SJSA1 (cell line): ENCODE measurements around the gene TNFAIP8L3. TPM values are rescaled to one million over a fixed set of nuclear protein-coding genes. Genes with fewer than 3 reads are reported as not detected.

Experiments used
- DNase-seq, 2 experiments: peaks; one replicate each; pipeline ENCODE4 v3.0.0-alpha.2; 2015 to 2020; ENCODE audit warnings: low spot score in 2 of 2, low read depth in 1 of 2
- H3K27ac ChIP-seq: fragments of 250-450 bp; sonication (Bioruptor Pico); 2 replicates; pipeline ENCODE4 v1.5.1; 2020; ENCODE audit warnings: mild to moderate bottlenecking, moderate library complexity
- H3K27me3 ChIP-seq: fragments of 250-450 bp; sonication (Bioruptor Pico); replicated peaks from 2 replicates; pipeline ENCODE4 v1.5.1; 2020; ENCODE audit warnings: mild to moderate bottlenecking, moderate library complexity
- H3K36me3 ChIP-seq: fragments of 250-450 bp; sonication (Bioruptor Pico); 2 replicates; pipeline ENCODE4 v1.5.1; 2020; ENCODE audit warnings: mild to moderate bottlenecking
- H3K4me1 ChIP-seq: fragments of 250-450 bp; sonication (Bioruptor Pico); replicated peaks from 2 replicates; pipeline ENCODE4 v1.6.1; 2021; ENCODE audit warnings: mild to moderate bottlenecking
- H3K4me3 ChIP-seq: fragments of 250-450 bp; sonication (Bioruptor Pico); 2 replicates; pipeline ENCODE4 v1.5.1; 2020; ENCODE audit warnings: mild to moderate bottlenecking
- H3K9me3 ChIP-seq: fragments of 250-450 bp; sonication (Bioruptor Pico); replicated peaks from 2 replicates; pipeline ENCODE4 v1.5.1; 2020; ENCODE audit warnings: mild to moderate bottlenecking
- total RNA-seq: library from RNA; depleted of rRNA; stranded (reverse); fragments of >200 nt; shearing (Covaris generic); gene quantifications from 2 replicates; pipeline ENCODE4 v1.2.3, GENCODE V29; 2014

TNFAIP8L3 gene
- total RNA-seq, 1 experiment from 2014 or later: not detected

DNA sequence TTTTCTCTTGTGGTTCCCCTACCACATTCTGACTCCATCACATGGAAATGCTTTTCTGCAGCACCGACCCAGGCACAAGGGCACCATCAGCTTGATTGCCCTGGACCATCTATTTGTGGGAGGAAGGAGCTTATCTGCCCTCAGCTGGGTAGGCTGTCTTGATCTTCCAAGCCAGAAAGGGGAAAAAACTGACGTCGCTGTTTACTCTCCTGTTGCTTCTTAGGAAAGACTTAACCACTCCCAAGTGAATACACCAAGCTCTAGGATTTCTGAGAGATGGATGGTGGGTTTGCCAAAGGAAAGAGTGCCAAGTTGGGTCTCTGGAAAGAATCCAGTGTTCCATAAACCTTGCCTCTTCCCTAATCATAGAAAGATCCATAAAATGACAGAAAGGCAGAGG is 4.0 kb downstream of the TNFAIP8L3 start:
- no peak for DNase-seq
- Histone ChIP-seq H3K4me1 (peaks cover 6% of the 10 kb centered on the region), H3K36me3 (no peaks in the 10 kb centered on the region), H3K27me3 (peaks cover 44% of the 10 kb centered on the region), H3K9me3 (no peaks in the 10 kb centered on the region), H3K4me3 (no peak overlapping the region), H3K27ac (no peak overlapping the region)

GRCh38 chr15:51089699-51090453 is 4.8 kb downstream of the TNFAIP8L3 start:
- Histone ChIP-seq H3K4me1 (peaks cover 6% of the 10 kb centered on the region), H3K27ac (no peak overlapping the region)

DNA sequence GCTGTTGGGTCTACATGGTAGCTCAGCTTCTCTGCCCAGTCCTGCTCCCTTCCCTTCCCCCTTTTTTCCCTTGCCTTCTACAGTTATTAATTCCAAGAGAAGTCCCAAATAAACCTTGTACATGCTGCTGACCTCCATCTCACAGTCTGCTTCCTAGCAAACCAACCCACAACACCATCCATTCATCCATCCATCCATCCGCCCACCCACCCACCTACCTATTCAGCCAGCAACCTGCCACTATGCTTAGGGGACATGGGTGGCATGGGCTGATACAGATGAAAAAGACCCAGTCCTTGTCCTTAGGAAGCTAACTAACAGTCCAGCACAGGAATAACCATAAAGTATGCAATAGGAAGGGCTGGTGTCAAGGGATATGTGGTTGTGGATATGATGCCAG is 5.7 kb downstream of the TNFAIP8L3 start:
- Histone ChIP-seq H3K27ac (no peak overlapping the region), H3K27me3 (peaks cover 34% of the 10 kb centered on the region), H3K9me3 (no peaks in the 10 kb centered on the region), H3K36me3 (no peaks in the 10 kb centered on the region), H3K4me3 (no peak overlapping the region), H3K4me1 (peaks cover 3% of the 10 kb centered on the region)
- no peak for DNase-seq

More at GRCh38 chr15:51089699-51090453, 4.8 kb downstream of the TNFAIP8L3 start:
- no peaks in the 10 kb centered on the region for H3K36me3 ChIP-seq
- no peak for DNase-seq
- peaks cover 38% of the 10 kb centered on the region for H3K27me3 ChIP-seq
- no peaks in the 10 kb centered on the region for H3K9me3 ChIP-seq
- H3K4me3 ChIP-seq: no peak overlapping the region

GRCh38 chr15:51088585-51088984 is 6.1 kb downstream of the TNFAIP8L3 start:
- DNase-seq: no peak
- Histone ChIP-seq H3K27me3 (peaks cover 30% of the 10 kb centered on the region), H3K4me3 (no peak overlapping the region), H3K4me1 (no peaks in the 10 kb centered on the region), H3K27ac (no peak overlapping the region), H3K9me3 (no peaks in the 10 kb centered on the region), H3K36me3 (no peaks in the 10 kb centered on the region)

GRCh38 chr15:51087513-51087912 is 7.2 kb downstream of the TNFAIP8L3 start:
- no peaks in the 10 kb centered on the region for H3K36me3 ChIP-seq

DNA sequence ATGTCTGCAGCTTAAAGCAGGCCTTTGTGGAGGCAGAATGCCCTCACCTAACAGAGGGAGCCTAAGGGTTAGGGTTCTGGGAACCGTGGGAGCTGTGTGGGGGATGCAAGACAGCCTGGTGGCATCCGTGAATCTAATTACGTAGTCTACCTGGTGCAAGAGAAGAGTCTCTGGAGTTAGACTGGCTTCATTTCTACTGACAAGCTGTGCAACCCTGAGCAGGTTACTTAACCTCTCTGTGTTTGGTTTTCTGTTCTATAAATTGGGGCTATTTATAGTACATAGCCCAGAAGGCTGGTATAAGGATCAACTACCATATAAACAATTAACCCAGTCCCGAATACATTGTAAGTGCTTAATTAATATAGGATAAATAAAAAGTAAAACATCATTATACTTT is 8.3 kb downstream of the TNFAIP8L3 start:
- Histone ChIP-seq H3K27me3 (peaks cover 8% of the 10 kb centered on the region), H3K9me3 (no peaks in the 10 kb centered on the region), H3K27ac (no peak overlapping the region), H3K4me3 (no peak overlapping the region), H3K36me3 (no peaks in the 10 kb centered on the region), H3K4me1 (no peaks in the 10 kb centered on the region)
- no peak for DNase-seq

More at GRCh38 chr15:51087513-51087912, 7.2 kb downstream of the TNFAIP8L3 start:
- no peaks in the 10 kb centered on the region for H3K4me1 ChIP-seq
- H3K27ac ChIP-seq: no peak overlapping the region
- H3K27me3 ChIP-seq: peaks cover 19% of the 10 kb centered on the region
- no peak for DNase-seq
- no peak overlapping the region for H3K4me3 ChIP-seq
- H3K9me3 ChIP-seq: no peaks in the 10 kb centered on the region

DNA sequence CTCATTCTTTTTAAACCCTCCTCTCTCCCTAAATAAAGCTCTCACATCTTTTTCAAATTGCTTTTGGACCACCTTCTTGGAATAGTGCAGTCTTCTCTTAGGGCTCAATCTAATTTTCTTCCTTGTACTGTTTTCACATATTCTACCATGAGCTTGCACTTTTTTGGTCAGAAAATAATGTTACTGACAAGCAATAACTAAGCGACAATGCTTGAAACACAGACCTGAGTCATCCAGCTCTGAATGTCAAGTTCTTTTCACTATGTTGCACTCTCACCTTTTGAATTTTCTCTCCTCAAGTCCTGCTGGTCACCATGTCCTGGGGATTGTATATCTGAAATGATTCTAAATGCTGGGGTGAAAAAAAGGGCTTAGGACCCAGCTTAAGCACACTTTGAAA is 8.9 kb downstream of the TNFAIP8L3 start:
- H3K36me3 ChIP-seq: no peaks in the 10 kb centered on the region
- peaks cover 6% of the 10 kb centered on the region; the same call in 1 of the 2 replicates for H3K27me3 ChIP-seq
- DNase-seq: no peak
- no peak overlapping the region for H3K27ac ChIP-seq
- no peaks in the 10 kb centered on the region for H3K9me3 ChIP-seq
- no peaks in the 10 kb centered on the region for H3K4me1 ChIP-seq
- H3K4me3 ChIP-seq: no peak overlapping the region

GRCh38 chr15:51083641-51084166 is 11.0 kb downstream of the TNFAIP8L3 start:
- H3K36me3 ChIP-seq: no peaks in the 10 kb centered on the region
- H3K9me3 ChIP-seq: no peaks in the 10 kb centered on the region
- no peak for DNase-seq
- no peak overlapping the region for H3K27ac ChIP-seq
- peaks cover 6% of the 10 kb centered on the region; the same call in 1 of the 2 replicates for H3K27me3 ChIP-seq
- no peak overlapping the region for H3K4me3 ChIP-seq
- no peaks in the 10 kb centered on the region for H3K4me1 ChIP-seq

- Histone ChIP-seq H3K27ac (no peak overlapping the region), H3K4me1 (no peaks in the 10 kb centered on the region), H3K4me3 (no peak overlapping the region), H3K9me3 (no peaks in the 10 kb centered on the region), H3K27me3 (no peaks in the 10 kb centered on the region), H3K36me3 (no peaks in the 10 kb centered on the region)
- no peak for DNase-seq
These were observed 12.5 kb downstream of the TNFAIP8L3 start for GRCh38 chr15:51082246-51082645.

DNA sequence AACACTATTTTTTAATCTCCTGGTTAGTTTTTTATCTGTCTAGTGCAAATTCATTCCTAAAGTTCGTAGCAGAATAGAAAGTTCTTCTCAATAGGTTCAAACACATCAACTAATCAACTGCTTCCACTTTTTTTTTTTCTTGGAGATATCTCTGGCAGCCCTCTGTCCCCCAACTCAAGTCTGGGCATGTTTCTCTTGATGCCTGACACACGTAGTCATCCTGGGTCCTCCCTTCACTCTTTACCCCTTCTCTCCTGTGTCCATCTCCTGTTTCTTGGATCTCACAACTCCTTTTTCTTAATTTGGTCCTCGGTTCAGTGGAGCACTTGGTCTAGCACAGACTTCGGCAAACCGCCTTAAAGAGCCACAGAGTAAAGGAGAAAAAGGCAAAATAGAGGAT is 14.4 kb downstream of the TNFAIP8L3 start:
- Histone ChIP-seq H3K4me1 (no peaks in the 10 kb centered on the region), H3K27ac (no peak overlapping the region), H3K9me3 (no peaks in the 10 kb centered on the region), H3K36me3 (no peaks in the 10 kb centered on the region), H3K27me3 (no peaks in the 10 kb centered on the region), H3K4me3 (no peak overlapping the region)
- DNase-seq: no peak

- Histone ChIP-seq H3K4me3 (no peak overlapping the region), H3K36me3 (no peaks in the 10 kb centered on the region), H3K4me1 (no peaks in the 10 kb centered on the region), H3K27ac (no peak overlapping the region), H3K27me3 (no peaks in the 10 kb centered on the region), H3K9me3 (no peaks in the 10 kb centered on the region)
- no peak for DNase-seq
These were observed 15.5 kb downstream of the TNFAIP8L3 start for GRCh38 chr15:51079226-51079625.

DNA sequence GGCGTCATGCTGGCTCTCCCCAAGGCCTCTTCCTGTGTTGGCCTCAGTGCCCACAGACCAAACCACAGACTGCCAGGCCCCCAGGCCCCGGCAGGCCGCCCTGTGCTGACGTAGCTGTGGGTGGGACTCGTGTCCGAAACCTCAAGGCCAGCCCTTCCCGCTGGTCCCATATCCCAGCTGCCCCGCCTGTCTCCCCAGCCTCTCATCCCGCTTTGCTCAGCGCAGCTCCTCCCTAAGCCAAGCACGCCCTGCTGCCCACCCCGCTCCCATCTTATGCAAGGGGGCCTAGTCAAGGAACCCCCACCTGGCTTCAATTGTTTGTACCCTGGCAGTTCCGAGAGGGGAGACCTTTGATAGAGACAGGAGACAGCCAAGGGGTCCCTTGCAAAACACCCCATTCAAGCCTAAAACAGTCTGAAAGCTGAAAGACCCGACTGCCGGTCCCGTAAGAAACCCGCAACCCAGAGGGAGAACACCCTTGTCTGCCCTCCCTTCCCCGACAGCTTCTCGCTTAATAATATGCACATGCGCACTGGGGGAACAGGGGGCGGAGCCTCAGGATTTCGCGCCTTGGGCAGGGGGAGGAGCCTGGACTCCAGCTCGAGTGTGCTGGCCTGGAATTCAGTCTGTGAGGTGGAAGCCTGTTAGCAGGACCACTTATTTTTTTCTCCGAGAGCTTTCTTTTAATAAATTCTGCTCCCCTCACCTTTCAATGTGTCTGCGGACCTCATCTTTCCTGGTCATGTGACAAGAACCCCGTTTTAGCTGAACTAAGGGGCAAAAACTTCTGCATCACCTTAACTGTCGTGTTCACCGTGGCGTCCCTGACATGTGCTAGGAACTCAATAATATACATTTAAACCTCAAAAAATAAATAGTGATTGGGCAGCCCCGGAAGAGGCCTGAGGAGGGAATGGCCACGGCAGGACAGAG is 17.2 kb downstream of the TNFAIP8L3 start:
- no peaks in the 10 kb centered on the region for H3K36me3 ChIP-seq
- H3K27ac ChIP-seq: no peak overlapping the region
- H3K27me3 ChIP-seq: 0 out of 2 replicates have a peak, but pooled peaks cover 4% of the 10 kb centered on the region
- no peaks in the 10 kb centered on the region for H3K4me1 ChIP-seq
- no peak overlapping the region for H3K4me3 ChIP-seq
- no peak for DNase-seq
- H3K9me3 ChIP-seq: no peaks in the 10 kb centered on the region

DNA sequence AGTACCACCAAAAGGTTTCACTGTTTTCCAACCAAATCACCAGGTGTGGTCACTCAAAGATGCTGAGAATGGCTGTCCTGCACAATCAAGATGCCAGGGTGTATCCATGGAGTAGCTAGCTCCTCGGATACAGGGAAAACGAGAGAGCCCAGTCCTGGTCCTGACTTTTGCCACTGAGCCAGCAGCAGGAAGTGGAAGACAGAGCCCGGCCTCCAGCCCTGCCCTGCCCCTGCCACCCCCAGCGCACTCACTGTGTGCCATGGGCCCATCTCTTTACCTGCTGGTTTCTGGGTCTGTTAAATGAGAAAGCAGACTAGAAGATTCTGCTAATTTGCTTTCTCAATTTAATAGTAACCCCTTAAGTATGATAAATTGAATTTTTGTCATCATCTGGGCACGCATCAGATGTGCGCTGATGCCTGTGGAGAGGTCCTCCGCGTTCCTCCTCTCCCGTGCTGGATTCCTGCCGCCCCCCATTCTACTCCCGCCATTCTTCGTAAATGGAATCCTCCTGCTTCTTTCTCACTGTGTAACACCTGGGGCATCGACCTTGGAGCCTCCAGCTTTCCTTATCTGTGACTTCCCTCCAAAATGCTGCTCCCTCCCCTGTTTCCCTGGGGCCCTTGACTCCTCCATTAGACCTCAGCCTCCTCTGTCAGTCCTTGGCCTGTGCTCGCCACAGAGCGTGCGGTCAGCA is 18.0 kb downstream of the TNFAIP8L3 start:
- Histone ChIP-seq H3K9me3 (no peaks in the 10 kb centered on the region), H3K27ac (no peak overlapping the region), H3K36me3 (no peaks in the 10 kb centered on the region), H3K4me3 (no peak overlapping the region), H3K4me1 (no peaks in the 10 kb centered on the region), H3K27me3 (0 out of 2 replicates have a peak, but pooled peaks cover 4% of the 10 kb centered on the region)
- DNase-seq: no peak
